HEK293 (cell line): Measurements from ENCODE around the gene GALT.

ENCODE experiments used
- ATF2 ChIP-seq: fragments of 450-650 bp; formaldehyde crosslinking; IDR thresholded peaks from 2 replicates; pipeline ENCODE4 v1.5.1; 2016; ENCODE audit warnings: missing biosample characterization, missing genetic modification characterization, low read depth
- YY2 ChIP-seq: fragments of 450-650 bp; formaldehyde crosslinking; IDR thresholded peaks from 2 replicates; pipeline ENCODE4 v1.5.1; 2016; ENCODE audit warnings: missing biosample characterization, missing genetic modification characterization
- ZBTB44 ChIP-seq: fragments of 450-650 bp; IDR thresholded peaks from 2 replicates; pipeline ENCODE4 v1.5.1; 2018; ENCODE audit warnings: missing biosample characterization, mild to moderate bottlenecking, missing genetic modification characterization
- ZNF10 ChIP-seq: fragments of 450-650 bp; formaldehyde crosslinking; IDR thresholded peaks from 2 replicates; pipeline ENCODE4 v1.5.1; 2017; ENCODE audit warnings: missing biosample characterization, missing genetic modification characterization
- ZNF140 ChIP-seq: fragments of 450-650 bp; formaldehyde crosslinking; IDR thresholded peaks from 2 replicates; pipeline ENCODE4 v1.5.1; 2016; ENCODE audit warnings: missing biosample characterization, missing genetic modification characterization
- ZNF175 ChIP-seq: fragments of 450-650 bp; formaldehyde crosslinking; IDR thresholded peaks from 2 replicates; pipeline ENCODE4 v1.5.1; 2016; ENCODE audit warnings: missing biosample characterization, missing genetic modification characterization
- ZNF202 ChIP-seq: fragments of 450-650 bp; formaldehyde crosslinking; IDR thresholded peaks from 2 replicates; pipeline ENCODE4 v1.5.1; 2016; ENCODE audit warnings: missing biosample characterization, missing genetic modification characterization, borderline replicate concordance
- ZNF211 ChIP-seq: fragments of 450-650 bp; formaldehyde crosslinking; IDR thresholded peaks from 2 replicates; pipeline ENCODE4 v1.5.1; 2016; ENCODE audit warnings: low read depth, missing biosample characterization, missing genetic modification characterization
- ZNF266 ChIP-seq: fragments of 450-650 bp; formaldehyde crosslinking; IDR thresholded peaks from 2 replicates; pipeline ENCODE4 v1.5.1; 2016; ENCODE audit warnings: missing biosample characterization, missing genetic modification characterization, low read depth
- ZNF423 ChIP-seq: fragments of 450-650 bp; formaldehyde crosslinking; IDR thresholded peaks from 2 replicates; pipeline ENCODE4 v1.5.1; 2016; ENCODE audit warnings: missing biosample characterization, missing genetic modification characterization
- ZNF514 ChIP-seq: fragments of 450-650 bp; formaldehyde crosslinking; IDR thresholded peaks from 2 replicates; pipeline ENCODE4 v1.5.1; 2016; ENCODE audit warnings: missing biosample characterization, missing genetic modification characterization
- ZNF521 ChIP-seq: fragments of 450-650 bp; formaldehyde crosslinking; IDR thresholded peaks from 2 replicates; pipeline ENCODE4 v1.5.1; 2017; ENCODE audit warnings: missing biosample characterization, mild to moderate bottlenecking, missing genetic modification characterization
- ZNF558 ChIP-seq: fragments of 450-650 bp; formaldehyde crosslinking; IDR thresholded peaks from 2 replicates; pipeline ENCODE4 v1.5.1; 2016; ENCODE audit warnings: missing biosample characterization, missing genetic modification characterization
- ZNF571 ChIP-seq: fragments of 450-650 bp; formaldehyde crosslinking; IDR thresholded peaks from 2 replicates; pipeline ENCODE4 v1.5.0; 2017; ENCODE audit warnings: missing biosample characterization, missing genetic modification characterization
- ZNF791 ChIP-seq: fragments of 450-650 bp; formaldehyde crosslinking; IDR thresholded peaks from 2 replicates; pipeline ENCODE4 v1.5.1; 2016; ENCODE audit warnings: missing biosample characterization, missing genetic modification characterization
- TF ChIP-seq, protein P1 (sequence below): fragments of 450-650 bp; formaldehyde crosslinking; optimal IDR thresholded peaks from 2 replicates; pipeline ENCODE3; 2016; ENCODE audit warnings: missing biosample characterization, mild to moderate bottlenecking, missing genetic modification characterization
- TF ChIP-seq, protein P2 (sequence below): fragments of 450-650 bp; formaldehyde crosslinking; IDR thresholded peaks from 2 replicates; pipeline ENCODE4 v1.5.1; 2016; ENCODE audit warnings: missing biosample characterization, missing genetic modification characterization
- TF ChIP-seq, protein P3 (sequence below): fragments of 450-650 bp; formaldehyde crosslinking; IDR thresholded peaks from 2 replicates; pipeline ENCODE4 v1.5.1; 2016; ENCODE audit warnings: missing biosample characterization, missing genetic modification characterization
- TF ChIP-seq, protein P4 (sequence below): fragments of 450-650 bp; formaldehyde crosslinking; IDR thresholded peaks from 2 replicates; pipeline ENCODE4; 2016; ENCODE audit warnings: missing biosample characterization, missing genetic modification characterization
- TF ChIP-seq, protein P5 (sequence below): fragments of 450-650 bp; formaldehyde crosslinking; IDR thresholded peaks from 2 replicates; pipeline ENCODE4 v1.5.0; 2017; ENCODE audit warnings: missing biosample characterization, missing genetic modification characterization, borderline replicate concordance
- TF ChIP-seq, protein P6 (sequence below): fragments of 450-650 bp; formaldehyde crosslinking; IDR thresholded peaks from 2 replicates; pipeline ENCODE4 v1.5.1; 2016; ENCODE audit warnings: missing biosample characterization, missing genetic modification characterization, borderline replicate concordance
- TF ChIP-seq, protein P7 (sequence below): fragments of 450-650 bp; formaldehyde crosslinking; IDR thresholded peaks from 2 replicates; pipeline ENCODE4 v1.5.1; 2016; ENCODE audit warnings: missing biosample characterization, missing genetic modification characterization

GALT gene

GRCh38 chr9:34637356-34638137, 8.9 kb upstream of the GALT start, which contains the start of gene SIGMAR1 (continued):
- no peak for TF ChIP-seq YY2 (tag by site-specific recombination)
- no peak for TF ChIP-seq ZNF521 (tag by site-specific recombination)
- no peak for TF ChIP-seq ZNF140
- no peak for TF ChIP-seq ZNF266 (tag by site-specific recombination)
- TF ChIP-seq, protein P1, sequence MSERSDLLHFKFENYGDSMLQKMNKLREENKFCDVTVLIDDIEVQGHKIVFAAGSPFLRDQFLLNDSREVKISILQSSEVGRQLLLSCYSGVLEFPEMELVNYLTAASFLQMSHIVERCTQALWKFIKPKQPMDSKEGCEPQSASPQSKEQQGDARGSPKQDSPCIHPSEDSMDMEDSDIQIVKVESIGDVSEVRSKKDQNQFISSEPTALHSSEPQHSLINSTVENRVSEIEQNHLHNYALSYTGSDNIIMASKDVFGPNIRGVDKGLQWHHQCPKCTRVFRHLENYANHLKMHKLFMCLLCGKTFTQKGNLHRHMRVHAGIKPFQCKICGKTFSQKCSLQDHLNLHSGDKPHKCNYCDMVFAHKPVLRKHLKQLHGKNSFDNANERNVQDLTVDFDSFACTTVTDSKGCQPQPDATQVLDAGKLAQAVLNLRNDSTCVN, result peak; percentile 79
- TF ChIP-seq ZNF571 (tag by site-specific recombination), result no peak
- no peak for TF ChIP-seq ATF2 (tag by site-specific recombination)
- TF ChIP-seq, protein P2, sequence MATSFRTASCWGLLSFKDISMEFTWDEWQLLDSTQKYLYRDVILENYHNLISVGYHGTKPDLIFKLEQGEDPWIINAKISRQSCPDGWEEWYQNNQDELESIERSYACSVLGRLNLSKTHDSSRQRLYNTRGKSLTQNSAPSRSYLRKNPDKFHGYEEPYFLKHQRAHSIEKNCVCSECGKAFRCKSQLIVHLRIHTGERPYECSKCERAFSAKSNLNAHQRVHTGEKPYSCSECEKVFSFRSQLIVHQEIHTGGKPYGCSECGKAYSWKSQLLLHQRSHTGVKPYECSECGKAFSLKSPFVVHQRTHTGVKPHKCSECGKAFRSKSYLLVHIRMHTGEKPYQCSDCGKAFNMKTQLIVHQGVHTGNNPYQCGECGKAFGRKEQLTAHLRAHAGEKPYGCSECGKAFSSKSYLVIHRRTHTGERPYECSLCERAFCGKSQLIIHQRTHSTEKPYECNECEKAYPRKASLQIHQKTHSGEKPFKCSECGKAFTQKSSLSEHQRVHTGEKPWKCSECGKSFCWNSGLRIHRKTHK (tag by site-specific recombination), result no peak
- TF ChIP-seq, protein P3, sequence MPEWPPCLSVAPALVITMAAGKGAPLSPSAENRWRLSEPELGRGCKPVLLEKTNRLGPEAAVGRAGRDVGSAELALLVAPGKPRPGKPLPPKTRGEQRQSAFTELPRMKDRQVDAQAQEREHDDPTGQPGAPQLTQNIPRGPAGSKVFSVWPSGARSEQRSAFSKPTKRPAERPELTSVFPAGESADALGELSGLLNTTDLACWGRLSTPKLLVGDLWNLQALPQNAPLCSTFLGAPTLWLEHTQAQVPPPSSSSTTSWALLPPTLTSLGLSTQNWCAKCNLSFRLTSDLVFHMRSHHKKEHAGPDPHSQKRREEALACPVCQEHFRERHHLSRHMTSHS (tag by site-specific recombination), result no peak
- TF ChIP-seq ZNF10 (tag by site-specific recombination), result no peak
- no peak for TF ChIP-seq ZNF423 (tag by site-specific recombination)
- no peak for TF ChIP-seq ZNF211 (tag by site-specific recombination)
- TF ChIP-seq ZNF175 (tag by site-specific recombination), result no peak
- TF ChIP-seq, protein P4, sequence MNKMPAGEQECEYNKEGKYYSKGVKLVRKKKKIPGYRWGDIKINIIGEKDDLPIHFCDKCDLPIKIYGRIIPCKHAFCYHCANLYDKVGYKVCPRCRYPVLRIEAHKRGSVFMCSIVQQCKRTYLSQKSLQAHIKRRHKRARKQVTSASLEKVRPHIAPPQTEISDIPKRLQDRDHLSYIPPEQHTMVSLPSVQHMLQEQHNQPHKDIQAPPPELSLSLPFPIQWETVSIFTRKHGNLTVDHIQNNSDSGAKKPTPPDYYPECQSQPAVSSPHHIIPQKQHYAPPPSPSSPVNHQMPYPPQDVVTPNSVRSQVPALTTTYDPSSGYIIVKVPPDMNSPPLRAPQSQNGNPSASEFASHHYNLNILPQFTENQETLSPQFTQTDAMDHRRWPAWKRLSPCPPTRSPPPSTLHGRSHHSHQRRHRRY (tag by site-specific recombination), result no peak
- TF ChIP-seq ZNF514 (tag by site-specific recombination), result no peak
- TF ChIP-seq, protein P5, sequence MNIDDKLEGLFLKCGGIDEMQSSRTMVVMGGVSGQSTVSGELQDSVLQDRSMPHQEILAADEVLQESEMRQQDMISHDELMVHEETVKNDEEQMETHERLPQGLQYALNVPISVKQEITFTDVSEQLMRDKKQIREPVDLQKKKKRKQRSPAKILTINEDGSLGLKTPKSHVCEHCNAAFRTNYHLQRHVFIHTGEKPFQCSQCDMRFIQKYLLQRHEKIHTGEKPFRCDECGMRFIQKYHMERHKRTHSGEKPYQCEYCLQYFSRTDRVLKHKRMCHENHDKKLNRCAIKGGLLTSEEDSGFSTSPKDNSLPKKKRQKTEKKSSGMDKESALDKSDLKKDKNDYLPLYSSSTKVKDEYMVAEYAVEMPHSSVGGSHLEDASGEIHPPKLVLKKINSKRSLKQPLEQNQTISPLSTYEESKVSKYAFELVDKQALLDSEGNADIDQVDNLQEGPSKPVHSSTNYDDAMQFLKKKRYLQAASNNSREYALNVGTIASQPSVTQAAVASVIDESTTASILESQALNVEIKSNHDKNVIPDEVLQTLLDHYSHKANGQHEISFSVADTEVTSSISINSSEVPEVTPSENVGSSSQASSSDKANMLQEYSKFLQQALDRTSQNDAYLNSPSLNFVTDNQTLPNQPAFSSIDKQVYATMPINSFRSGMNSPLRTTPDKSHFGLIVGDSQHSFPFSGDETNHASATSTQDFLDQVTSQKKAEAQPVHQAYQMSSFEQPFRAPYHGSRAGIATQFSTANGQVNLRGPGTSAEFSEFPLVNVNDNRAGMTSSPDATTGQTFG (tag by site-specific recombination), result no peak
- TF ChIP-seq ZNF558 (tag by site-specific recombination), result no peak
- TF ChIP-seq, protein P6, sequence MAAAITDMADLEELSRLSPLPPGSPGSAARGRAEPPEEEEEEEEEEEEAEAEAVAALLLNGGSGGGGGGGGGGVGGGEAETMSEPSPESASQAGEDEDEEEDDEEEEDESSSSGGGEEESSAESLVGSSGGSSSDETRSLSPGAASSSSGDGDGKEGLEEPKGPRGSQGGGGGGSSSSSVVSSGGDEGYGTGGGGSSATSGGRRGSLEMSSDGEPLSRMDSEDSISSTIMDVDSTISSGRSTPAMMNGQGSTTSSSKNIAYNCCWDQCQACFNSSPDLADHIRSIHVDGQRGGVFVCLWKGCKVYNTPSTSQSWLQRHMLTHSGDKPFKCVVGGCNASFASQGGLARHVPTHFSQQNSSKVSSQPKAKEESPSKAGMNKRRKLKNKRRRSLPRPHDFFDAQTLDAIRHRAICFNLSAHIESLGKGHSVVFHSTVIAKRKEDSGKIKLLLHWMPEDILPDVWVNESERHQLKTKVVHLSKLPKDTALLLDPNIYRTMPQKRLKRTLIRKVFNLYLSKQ (tag by site-specific recombination), result no peak
- no peak for TF ChIP-seq ZNF202
- no peak for TF ChIP-seq ZBTB44 (tag by site-specific recombination)
- no peak for TF ChIP-seq ZNF791 (tag by site-specific recombination)
- TF ChIP-seq, protein P7, sequence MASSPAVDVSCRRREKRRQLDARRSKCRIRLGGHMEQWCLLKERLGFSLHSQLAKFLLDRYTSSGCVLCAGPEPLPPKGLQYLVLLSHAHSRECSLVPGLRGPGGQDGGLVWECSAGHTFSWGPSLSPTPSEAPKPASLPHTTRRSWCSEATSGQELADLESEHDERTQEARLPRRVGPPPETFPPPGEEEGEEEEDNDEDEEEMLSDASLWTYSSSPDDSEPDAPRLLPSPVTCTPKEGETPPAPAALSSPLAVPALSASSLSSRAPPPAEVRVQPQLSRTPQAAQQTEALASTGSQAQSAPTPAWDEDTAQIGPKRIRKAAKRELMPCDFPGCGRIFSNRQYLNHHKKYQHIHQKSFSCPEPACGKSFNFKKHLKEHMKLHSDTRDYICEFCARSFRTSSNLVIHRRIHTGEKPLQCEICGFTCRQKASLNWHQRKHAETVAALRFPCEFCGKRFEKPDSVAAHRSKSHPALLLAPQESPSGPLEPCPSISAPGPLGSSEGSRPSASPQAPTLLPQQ (tag by site-specific recombination), result peak; percentile 63; the same call in 1 of the 2 replicates
